Kidney (tissue), 14 donors: ENCODE measurements around the gene FGFR3. TPM values are rescaled to one million over a fixed set of nuclear protein-coding genes. Genes with fewer than 3 reads are reported as not detected.

ENCODE experiments used
- DNase-seq, 5 donors: peaks; one replicate each; pipeline ENCODE4 v3.0.0-alpha.2; 2013 to 2020
- FAIRE-seq: peaks from 2 replicates; lab custom pipeline; 2012; peaks lifted over from hg19 to GRCh38; lab: Jason Lieb, UNC
- H3K27ac ChIP-seq, 2 donors: one replicate each; pipeline ENCODE4 v1.7.0; 2013; ENCODE audit warnings: low read depth in 2 of 2, low read length in 2 of 2, inconsistent platforms in 1 of 2
- H3K27me3 ChIP-seq: one replicate; pipeline ENCODE4 v1.7.1; 2013; ENCODE audit warnings: low read length, inconsistent platforms; ENCODE audit not compliant: control insufficient read depth, insufficient read depth
- H3K36me3 ChIP-seq, 3 donors: one replicate each; pipeline versions ENCODE4 v1.7.0 to v1.7.1; 2013; ENCODE audit warnings: low read length in 3 of 3, control low read depth in 1 of 3, inconsistent platforms in 1 of 3; ENCODE audit not compliant: insufficient read depth in 3 of 3, control insufficient read depth in 2 of 3
- H3K4me1 ChIP-seq, 3 donors: one replicate each; pipeline versions ENCODE4 v1.7.0 to v1.7.1; 2013; ENCODE audit warnings: low read length in 3 of 3, inconsistent platforms in 1 of 3, low read depth in 1 of 3; ENCODE audit not compliant: control insufficient read depth in 2 of 3, insufficient read depth in 2 of 3
- H3K4me3 ChIP-seq, 3 donors: one replicate each; pipeline versions ENCODE4 v1.7.0 to v1.8.1; 2013; ENCODE audit warnings: low read length in 3 of 3, control low read depth in 1 of 3, inconsistent platforms in 1 of 3
- H3K9ac ChIP-seq, 3 donors: one replicate each; pipeline versions ENCODE4 v1.7.0 to v1.7.1; 2013; ENCODE audit warnings: low read length in 3 of 3, control low read depth in 1 of 3, inconsistent platforms in 1 of 3
- H3K9me3 ChIP-seq, 3 donors: one replicate each; pipeline versions ENCODE4 v1.7.0 to v1.7.1; 2013; ENCODE audit warnings: low read length in 3 of 3, control low read depth in 1 of 3, inconsistent platforms in 1 of 3; ENCODE audit not compliant: control insufficient read depth in 2 of 3, insufficient read depth in 1 of 3
- CTCF ChIP-seq: IDR thresholded peaks from 3 replicates; pipeline ENCODE4 v1.5.1; 2012; ENCODE audit warnings: mild to moderate bottlenecking, moderate library complexity, borderline replicate concordance; ENCODE audit not compliant: insufficient read depth; ENCODE audit errors: extremely low read depth
- intact Hi-C: fragments of 100-400 bp; cut with DNase I; formaldehyde crosslinking; loops from one replicate; pipeline ENCODE4 v1.11.1; 2022
- polyA plus RNA-seq: library from polyadenylated mRNA; stranded (reverse); fragments of 350-450 nt; fragmentation: Illumina TruSeq; extraction: RNeasy Lipid Tissue Mini Kit (QIAGEN cat#74804); gene quantifications from one replicate; pipeline ENCODE4 v1.2.3, GENCODE V29; 2014; ENCODE audit warnings: low read depth, low replicate concordance; ENCODE audit not compliant: insufficient read depth
- total RNA-seq: library from RNA; stranded (reverse); fragmentation: NEBNext Ultra II Directional; extraction: Animal tissue kit (Norgen Biotek cat#: 25700); gene quantifications from one replicate; pipeline ENCODE4 v1.2.1, GENCODE V29; 2021
- donor health status: control.
- donor health status: control.
- donor health status: control.
- donor health status: control.
- donor health status: control.
- donor health status: DM: yes; HTN: yes; CAD: no.
- donor health status: Normal renal cell carcinoma (clear cell type).

Gene FGFR3
- total and polyA plus RNA-seq, 2 donors from 2014 or later, result 25.5 to 28.5 TPM

- H3K9ac ChIP-seq, result no peak overlapping the region
- H3K27ac ChIP-seq, result no peak overlapping the region
- intact Hi-C loops, result no loop called here
- no peaks in the 10 kb centered on the region for H3K9me3 ChIP-seq
- H3K4me3 ChIP-seq, result no peak overlapping the region
- no peaks in the 10 kb centered on the region for H3K27me3 ChIP-seq
- no peak for DNase-seq
- no peak for FAIRE-seq
- H3K36me3 ChIP-seq, result no peaks in the 10 kb centered on the region
- peaks cover 0 to 3% (median 0%) of the 10 kb centered on the region in 3 donors for H3K4me1 ChIP-seq
- no peak for TF ChIP-seq CTCF
Measured at GRCh38 chr4:1790005-1790404, 3.1 kb upstream of the FGFR3 start.

GRCh38 chr4:1792158-1792831 lies 798 bp upstream of the FGFR3 start:
- Histone ChIP-seq H3K27ac (no peak overlapping the region), H3K9ac (no peak overlapping the region)
- intact Hi-C loops, result no loop called here

GRCh38 chr4:1793496-1793840 lies 375 bp downstream of the FGFR3 start:
- FAIRE-seq (no peak), DNase-seq (peak in 2 of 5 donors; percentile 52 to 67)
- intact Hi-C loops, result no loop called here
- no peak overlapping the region for H3K9ac ChIP-seq
- H3K27ac ChIP-seq, result no peak overlapping the region
- no peak for TF ChIP-seq CTCF
- H3K4me3 ChIP-seq, result no peak overlapping the region
- H3K4me1 ChIP-seq, result peaks cover 0 to 16% (median 0%) of the 10 kb centered on the region in 3 donors
- H3K9me3 ChIP-seq, result no peaks in the 10 kb centered on the region
- H3K36me3 ChIP-seq, result peaks cover 0 to 2% (median 0%) of the 10 kb centered on the region in 3 donors
- H3K27me3 ChIP-seq, result no peaks in the 10 kb centered on the region

More at GRCh38 chr4:1792158-1792831, 798 bp upstream of the FGFR3 start:
- FAIRE-seq (no peak), DNase-seq (no peak)
- no peaks in the 10 kb centered on the region for H3K9me3 ChIP-seq
- TF ChIP-seq CTCF, result no peak
- no peaks in the 10 kb centered on the region for H3K27me3 ChIP-seq
- H3K36me3 ChIP-seq, result peaks cover 0 to 2% (median 0%) of the 10 kb centered on the region in 3 donors
- no peak overlapping the region for H3K4me3 ChIP-seq
- peaks cover 0 to 12% (median 0%) of the 10 kb centered on the region in 3 donors for H3K4me1 ChIP-seq
